ENCODE measurements around the gene KRTAP13-4.

Gene KRTAP13-4

DNA sequence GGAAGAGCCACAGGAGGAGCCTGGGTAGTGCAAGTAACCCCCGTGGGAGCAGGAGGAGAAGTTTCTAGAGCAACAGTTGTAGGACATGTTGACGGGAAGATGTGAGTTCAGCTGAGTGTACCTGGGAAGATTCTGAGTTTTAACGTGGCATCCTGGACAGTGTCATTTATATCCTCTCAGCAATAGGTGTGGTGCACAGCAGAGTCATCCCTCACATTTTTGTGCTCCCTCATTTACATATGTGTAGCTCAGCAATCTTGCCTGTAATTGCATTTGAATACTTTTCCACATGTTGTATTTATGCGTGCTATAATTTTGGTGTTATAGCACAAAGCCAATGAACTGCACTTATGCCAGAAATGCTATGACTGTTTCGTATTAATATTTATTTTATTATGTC lies 4.2 kb upstream of the KRTAP13-4 start, which contains the start of gene KRTAP13-3:
TSS of gene KRTAP13-3 (minus strand) at position 101 of the 400 bp plus-strand sequence. CDS start at position 87, 14 bp downstream.
- H3K27ac ChIP-seq (ENCODE audit: low read depth, low read length, poor library complexity, severe bottlenecking) = no peak within 1 kb of the TSS
- no peaks in the 10 kb centered on the region for H3K27me3 ChIP-seq (ENCODE audit: insufficient read depth, low read length)
- no peaks in the 10 kb centered on the region for H4K20me1 ChIP-seq (ENCODE audit: insufficient read depth, low read length)
- H3K4me2 ChIP-seq (ENCODE audit: low read length) = no peak within 1 kb of the TSS
- H3K4me1 ChIP-seq (ENCODE audit: insufficient read depth, low read length, severe bottlenecking) = no peaks in the 10 kb centered on the region
- H3F3A ChIP-seq (ENCODE audit: insufficient read depth, low read length) = no peaks in the 10 kb centered on the region
- H3K9ac ChIP-seq (ENCODE audit: low read length) = no peak within 1 kb of the TSS
- H3K36me3 ChIP-seq (ENCODE audit: insufficient read depth, low read length) = no peaks in the 10 kb centered on the region
- H3K9me2 ChIP-seq (ENCODE audit: low read depth, low read length) = no peaks in the 10 kb centered on the region
- H3K4me3 ChIP-seq (ENCODE audit: low read depth, low read length, poor library complexity, severe bottlenecking) = no peak within 1 kb of the TSS
- no peaks in the 10 kb centered on the region for H3K9me3 ChIP-seq (ENCODE audit: low read length)
- TF ChIP-seq EZH2 (IDR thresholded peaks at IDR 0.05; ENCODE audit: borderline replicate concordance, low read length) (no peak), CTCF (IDR thresholded peaks at IDR 0.05; ENCODE audit: low read length) (no peak)
- H2AFZ ChIP-seq (ENCODE audit: low read length) = no peak within 1 kb of the TSS
- no peaks in the 10 kb centered on the region for H3K79me2 ChIP-seq (ENCODE audit: insufficient read depth, low read length)

DNA sequence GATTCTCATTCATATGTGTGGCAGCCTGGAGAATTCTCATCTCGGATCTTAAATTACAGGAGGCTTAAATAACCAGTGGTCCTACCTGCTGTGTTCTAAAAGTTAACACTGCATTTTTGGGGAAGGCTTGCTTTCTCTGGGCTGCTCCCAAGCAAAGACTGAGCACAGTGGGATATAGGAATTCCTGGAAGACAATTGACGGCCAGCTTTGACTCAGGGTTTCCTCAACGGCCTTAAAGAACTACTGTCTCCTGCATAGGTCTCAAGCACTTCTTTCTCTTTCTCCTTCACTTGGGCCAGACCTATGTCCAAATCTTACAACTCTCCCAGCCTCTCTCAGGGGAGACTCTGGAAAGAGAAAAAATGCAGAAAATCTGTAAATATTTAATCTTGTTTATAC lies 3.3 kb upstream of the KRTAP13-4 start:
- H3K9ac ChIP-seq (ENCODE audit: low read length) = no peak overlapping the region
- no peaks in the 10 kb centered on the region for H3K79me2 ChIP-seq (ENCODE audit: insufficient read depth, low read length)
- H3K9me3 ChIP-seq (ENCODE audit: low read length) = no peaks in the 10 kb centered on the region
- no peaks in the 10 kb centered on the region for H4K20me1 ChIP-seq (ENCODE audit: insufficient read depth, low read length)
- no peaks in the 10 kb centered on the region for H3F3A ChIP-seq (ENCODE audit: insufficient read depth, low read length)
- no peaks in the 10 kb centered on the region for H3K27me3 ChIP-seq (ENCODE audit: insufficient read depth, low read length)
- no peak overlapping the region for H3K4me2 ChIP-seq (ENCODE audit: low read length)
- no peak for TF ChIP-seq CTCF (IDR thresholded peaks at IDR 0.05; ENCODE audit: low read length)
- no peak for TF ChIP-seq EZH2 (IDR thresholded peaks at IDR 0.05; ENCODE audit: borderline replicate concordance, low read length)
- H3K4me1 ChIP-seq (ENCODE audit: insufficient read depth, low read length, severe bottlenecking) = no peaks in the 10 kb centered on the region
- no peaks in the 10 kb centered on the region for H3K9me2 ChIP-seq (ENCODE audit: low read depth, low read length)
- H3K4me3 ChIP-seq (ENCODE audit: low read depth, low read length, poor library complexity, severe bottlenecking) = no peak overlapping the region
- no peaks in the 10 kb centered on the region for H3K36me3 ChIP-seq (ENCODE audit: insufficient read depth, low read length)
- no peak overlapping the region for H2AFZ ChIP-seq (ENCODE audit: low read length)
- H3K27ac ChIP-seq (ENCODE audit: low read depth, low read length, poor library complexity, severe bottlenecking) = no peak overlapping the region

DNA sequence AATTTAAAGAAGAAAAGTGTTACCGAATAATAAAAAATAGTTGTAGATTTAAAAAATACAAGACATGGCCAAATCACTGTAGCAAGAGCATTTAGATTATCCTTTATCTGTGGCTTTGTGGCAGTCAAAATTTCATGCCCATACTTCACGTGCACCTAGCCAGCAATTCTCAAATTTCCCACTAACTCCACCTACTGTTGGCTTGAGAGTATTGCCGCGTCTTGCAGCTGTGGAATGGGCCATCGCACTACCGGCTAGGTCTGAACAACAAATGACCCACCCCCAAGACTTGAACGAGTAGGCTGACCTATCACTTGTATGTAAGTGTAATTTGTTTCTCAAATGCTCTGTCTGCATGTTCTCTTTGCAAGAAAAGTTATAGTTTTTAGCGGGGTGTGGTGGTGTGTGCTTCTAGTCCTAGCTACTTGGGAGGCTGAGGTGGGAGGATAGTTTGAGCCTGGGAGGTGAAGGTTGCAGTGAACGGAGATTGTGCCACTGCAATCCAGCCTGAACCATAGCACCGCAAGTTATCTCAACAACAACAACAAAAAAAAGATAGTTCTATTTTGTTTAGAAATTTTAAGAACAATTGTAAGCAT lies 4.1 kb downstream of the KRTAP13-4 start:
- Histone ChIP-seq H3K79me2 (ENCODE audit: insufficient read depth, low read length) (no peaks in the 10 kb centered on the region), H3K27me3 (ENCODE audit: insufficient read depth, low read length) (no peaks in the 10 kb centered on the region), H3K4me2 (ENCODE audit: low read length) (no peak overlapping the region), H2AFZ (ENCODE audit: low read length) (no peak overlapping the region), H3K4me3 (ENCODE audit: low read depth, low read length, poor library complexity, severe bottlenecking) (no peak overlapping the region), H3K27ac (ENCODE audit: low read depth, low read length, poor library complexity, severe bottlenecking) (no peak overlapping the region), H3F3A (ENCODE audit: insufficient read depth, low read length) (no peaks in the 10 kb centered on the region), H4K20me1 (ENCODE audit: insufficient read depth, low read length) (no peaks in the 10 kb centered on the region), H3K9me3 (ENCODE audit: low read length) (no peaks in the 10 kb centered on the region), H3K9ac (ENCODE audit: low read length) (no peak overlapping the region), H3K4me1 (ENCODE audit: insufficient read depth, low read length, severe bottlenecking) (no peaks in the 10 kb centered on the region), H3K9me2 (ENCODE audit: low read depth, low read length) (no peaks in the 10 kb centered on the region), H3K36me3 (ENCODE audit: insufficient read depth, low read length) (no peaks in the 10 kb centered on the region)
- TF ChIP-seq EZH2 (IDR thresholded peaks at IDR 0.05; ENCODE audit: borderline replicate concordance, low read length) = no peak
- TF ChIP-seq CTCF (IDR thresholded peaks at IDR 0.05; ENCODE audit: low read length) = peak; percentile 65

All from OCI-LY1 (cell line).